HG02885 (cell line): ENCODE measurements around the gene C1orf226.
"Not testable (repeated sequence)": the region's sequence is repeated elsewhere in the genome, so short reads cannot be mapped to it uniquely, and the experiment has no call there.

Experiments
- ATAC-seq: cut with Tn5 transposase; IDR thresholded peaks from one replicate; pipeline ENCODE4 v1.9.1; 2021; ENCODE audit warnings: mild to moderate bottlenecking; ENCODE audit not compliant: unreplicated experiment, poor library complexity

The C1orf226 gene

DNA sequence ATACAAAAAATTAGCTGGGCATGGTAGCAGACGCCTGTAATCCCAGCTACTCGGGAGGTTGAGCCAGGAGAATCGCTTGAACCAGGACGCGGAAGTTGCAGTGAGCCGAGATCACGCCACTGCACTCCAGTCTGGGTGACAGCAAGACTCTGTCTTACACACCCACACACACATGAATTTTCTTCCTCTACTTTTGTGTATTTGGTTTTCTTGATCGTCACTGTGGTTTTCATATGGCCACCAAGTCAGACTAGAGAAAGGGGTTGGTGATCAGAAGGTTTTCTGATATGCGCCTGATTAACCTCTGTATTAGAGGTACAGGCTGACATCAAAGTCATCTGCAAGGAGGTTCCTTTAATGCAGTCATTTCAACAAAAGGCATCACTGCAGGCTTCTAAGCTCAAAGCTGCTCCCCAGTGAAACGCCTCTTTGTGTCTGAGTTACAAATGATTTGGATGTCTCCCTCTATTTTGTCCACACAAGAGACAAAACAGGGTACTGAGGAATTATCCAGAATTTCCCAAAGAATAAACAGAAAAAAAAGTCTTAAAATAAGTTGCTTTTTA, 19.3 kb downstream of the C1orf226 start:
- ATAC-seq: no peak

DNA sequence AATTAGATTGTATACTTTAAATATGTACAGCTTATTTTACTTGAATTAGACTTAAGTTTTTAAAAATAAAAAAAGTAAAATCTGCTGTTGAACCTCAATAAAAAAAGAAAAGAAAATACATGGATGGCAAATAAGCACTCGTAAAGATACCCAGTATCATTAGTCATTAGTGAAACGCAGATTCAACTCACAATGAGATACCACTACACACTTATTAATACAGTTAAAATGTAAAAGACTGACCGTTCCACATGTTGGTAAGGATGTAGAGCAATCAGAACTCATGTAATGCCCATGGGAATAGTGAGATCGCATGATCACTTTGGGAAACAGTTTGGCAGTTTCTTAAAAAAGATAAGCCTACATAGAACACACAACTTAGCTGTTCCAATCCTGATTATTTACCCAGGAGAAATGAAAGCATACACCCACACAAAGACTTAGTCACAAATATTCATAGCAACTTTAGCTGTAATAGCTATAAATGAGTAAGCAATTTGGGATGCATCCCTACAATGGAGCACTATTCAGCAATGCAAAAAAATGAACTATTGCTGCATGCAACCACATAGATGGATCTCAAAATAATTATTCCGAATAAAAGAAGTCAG, 23.1 kb downstream of the C1orf226 start:
- ATAC-seq: no peak

DNA sequence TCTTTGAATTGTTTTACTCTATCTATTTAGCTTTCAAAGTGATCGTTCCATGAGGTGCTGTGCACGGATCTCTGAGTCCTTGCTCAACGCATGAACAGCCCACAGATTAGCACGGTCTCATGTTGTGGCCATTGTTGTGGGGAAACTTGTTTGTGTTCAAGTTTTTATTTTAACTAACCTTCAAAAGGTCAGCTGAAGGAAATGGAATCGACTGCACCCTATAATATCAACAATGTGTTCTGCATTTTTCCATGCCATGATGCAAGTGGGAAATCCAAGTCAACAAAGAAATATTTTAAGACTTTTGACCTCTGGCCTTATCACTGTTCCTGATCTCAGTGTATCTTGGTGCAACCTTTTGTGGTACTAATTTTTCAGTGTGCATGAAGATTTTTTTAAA, 24.3 kb downstream of the C1orf226 start:
- ATAC-seq: no peak

DNA sequence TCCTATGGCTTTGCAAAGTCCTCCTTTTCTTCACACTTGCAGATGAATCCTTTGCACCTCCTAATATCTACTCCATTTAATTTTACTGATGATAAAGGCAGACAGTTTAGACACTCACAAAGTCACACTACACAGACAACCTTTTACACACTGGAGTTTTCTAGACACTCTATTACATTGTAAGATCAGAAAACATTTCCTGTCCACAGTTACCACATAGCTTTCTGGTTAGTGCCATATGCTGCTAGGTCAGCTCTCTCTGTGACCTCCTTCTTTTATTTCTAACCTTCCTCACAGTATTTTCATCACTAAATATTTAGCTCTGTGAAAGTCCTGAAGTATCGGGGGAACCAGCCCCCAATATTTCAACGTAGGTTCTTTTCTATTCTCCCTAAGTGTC, 25.3 kb downstream of the C1orf226 start:
- ATAC-seq: no peak

DNA sequence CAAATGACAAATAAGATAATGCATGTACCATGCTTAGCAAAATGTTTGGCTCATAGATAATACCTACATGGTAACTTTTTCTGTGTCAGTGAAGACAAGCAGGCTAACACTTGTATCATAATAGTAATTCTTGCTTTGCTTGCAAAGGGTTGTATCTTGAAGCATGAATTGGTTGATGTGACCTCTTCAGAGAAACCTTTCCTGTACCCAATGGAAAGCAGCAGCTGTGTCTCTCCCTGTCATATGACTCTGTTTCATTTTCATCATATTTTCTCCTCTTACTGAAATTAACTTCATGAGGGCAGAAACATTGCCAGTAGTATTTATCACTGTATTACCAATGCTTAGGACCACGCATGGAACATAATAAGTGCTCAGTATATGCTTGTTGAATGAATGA, 26.0 kb downstream of the C1orf226 start:
- no peak for ATAC-seq

DNA sequence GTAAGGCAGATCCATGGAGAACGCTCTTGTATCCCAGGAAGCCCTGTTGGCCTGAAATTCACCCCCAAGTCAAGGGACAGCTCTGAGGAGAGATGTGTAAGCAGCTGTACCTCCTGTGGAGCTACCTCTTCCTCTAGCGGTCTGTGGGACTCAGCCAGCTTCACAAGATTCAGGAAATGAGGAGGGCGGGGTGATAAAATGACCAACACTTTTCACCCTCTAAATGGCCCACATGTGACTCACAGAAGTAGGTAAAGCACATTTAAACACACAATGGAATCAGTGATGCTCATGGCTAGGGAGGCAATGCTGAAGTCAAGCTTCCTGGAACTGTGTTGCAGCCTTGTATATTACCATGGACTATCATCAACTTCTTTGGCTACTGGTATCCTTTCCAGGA, 30.5 kb downstream of the C1orf226 start, which contains the start of gene SH2D1B:
TSS of gene SH2D1B (minus strand) at position 135 of the 400 bp plus-strand sequence. CDS start at position 15, 120 bp downstream.
- no peak for ATAC-seq

DNA sequence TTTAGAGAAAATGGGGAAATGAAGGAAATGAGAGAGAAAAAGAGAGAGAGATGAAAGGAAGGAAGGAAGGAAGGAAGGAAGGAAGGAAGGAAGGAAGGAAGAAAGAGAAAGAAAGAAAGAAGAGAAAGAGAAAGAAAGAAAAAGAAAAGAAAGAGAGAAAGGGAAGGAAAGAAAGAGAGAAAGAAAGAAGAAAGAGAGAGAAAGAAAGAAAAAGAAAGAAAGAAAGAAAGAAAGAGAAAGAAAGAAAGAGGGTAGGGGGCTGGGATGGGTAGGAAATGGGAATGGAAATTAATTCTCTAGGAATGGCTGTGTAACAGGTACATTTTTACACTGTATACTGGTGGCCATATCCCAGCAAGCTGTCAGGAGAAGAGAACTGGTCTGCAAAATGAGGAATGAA, 34.7 kb downstream of the C1orf226 start:
- no peak for ATAC-seq

DNA sequence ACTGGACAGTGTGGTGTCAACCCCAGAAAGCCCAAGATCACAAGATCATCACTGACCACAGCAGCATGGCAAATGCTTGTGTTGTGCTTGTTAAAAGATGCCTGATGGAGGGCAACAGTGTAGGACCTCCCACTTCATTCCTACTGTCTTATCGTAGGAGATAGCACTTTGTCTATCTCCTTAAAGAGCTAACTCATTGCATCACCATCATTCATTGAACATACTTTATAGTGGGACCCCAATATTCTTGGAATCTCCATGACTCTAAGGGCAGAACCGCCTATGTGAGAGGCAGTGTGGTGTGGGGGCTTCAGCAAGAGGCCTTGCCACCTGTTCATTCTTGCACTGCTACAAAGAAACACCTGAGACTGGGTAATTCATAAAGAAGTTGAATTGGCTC, 35.4 kb downstream of the C1orf226 start:
- no peak for ATAC-seq

DNA sequence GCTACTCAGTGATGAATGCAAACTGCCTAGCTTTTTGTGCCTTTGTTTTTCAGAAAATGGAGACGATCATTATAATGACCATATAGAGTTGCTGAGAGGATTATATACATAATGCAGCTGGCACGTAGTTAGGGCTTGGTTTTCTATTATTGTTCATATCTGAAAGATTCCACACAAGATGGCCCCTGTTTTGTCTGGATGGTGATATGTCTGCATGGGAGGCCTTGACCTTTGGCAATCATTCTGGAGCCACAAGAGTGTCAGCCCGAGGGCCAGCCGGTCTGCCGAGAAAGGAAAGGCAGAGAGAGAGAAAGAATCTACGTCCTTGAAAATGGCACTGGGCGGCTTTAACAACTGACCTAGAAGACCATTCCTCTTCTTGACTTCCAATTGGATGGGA, 36.1 kb downstream of the C1orf226 start:
- ATAC-seq: no peak

DNA sequence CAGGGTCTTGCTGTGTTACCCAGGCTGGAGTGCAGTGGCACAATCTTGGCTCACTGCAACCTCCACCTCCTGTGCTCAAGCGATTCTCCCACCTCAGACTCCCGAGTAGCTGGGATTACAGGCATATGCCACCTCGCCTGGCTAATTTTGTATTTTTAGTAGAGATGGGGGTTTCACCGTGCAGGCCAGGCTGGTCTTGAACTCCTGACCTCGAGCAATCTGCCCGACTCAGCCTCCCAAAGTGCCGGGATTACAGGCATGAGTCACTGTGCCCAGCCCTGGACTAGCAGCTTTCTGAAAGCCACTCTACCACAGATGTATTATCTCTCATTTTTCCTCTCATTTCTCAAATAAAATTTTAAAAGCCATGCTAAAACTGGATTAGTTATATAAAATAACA, 37.1 kb downstream of the C1orf226 start:
- not testable (repeated sequence) for ATAC-seq

DNA sequence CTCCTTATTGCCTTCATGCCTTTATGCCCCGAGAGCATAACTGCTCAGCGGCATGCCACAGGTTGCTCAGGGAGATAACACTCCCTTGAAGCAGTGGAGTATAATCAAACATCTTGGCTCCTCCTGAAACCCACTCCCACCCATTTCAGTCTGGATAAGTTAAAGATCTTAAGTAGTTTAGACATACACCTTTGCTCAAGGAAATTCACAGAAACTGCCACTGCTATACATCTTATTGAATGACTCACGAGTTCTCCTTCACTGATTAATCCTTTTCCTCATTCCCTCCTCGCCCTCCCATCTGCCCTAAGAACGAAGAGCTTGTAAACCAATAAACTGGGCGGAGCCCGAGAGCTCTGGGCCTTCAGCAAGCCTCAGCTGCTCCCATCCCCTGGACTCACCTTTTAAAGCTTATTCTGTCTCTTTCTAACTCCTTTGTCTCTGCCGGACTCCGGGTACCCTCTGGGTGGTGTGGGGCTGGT, 38.0 kb downstream of the C1orf226 start:
- ATAC-seq: not testable (repeated sequence)

DNA sequence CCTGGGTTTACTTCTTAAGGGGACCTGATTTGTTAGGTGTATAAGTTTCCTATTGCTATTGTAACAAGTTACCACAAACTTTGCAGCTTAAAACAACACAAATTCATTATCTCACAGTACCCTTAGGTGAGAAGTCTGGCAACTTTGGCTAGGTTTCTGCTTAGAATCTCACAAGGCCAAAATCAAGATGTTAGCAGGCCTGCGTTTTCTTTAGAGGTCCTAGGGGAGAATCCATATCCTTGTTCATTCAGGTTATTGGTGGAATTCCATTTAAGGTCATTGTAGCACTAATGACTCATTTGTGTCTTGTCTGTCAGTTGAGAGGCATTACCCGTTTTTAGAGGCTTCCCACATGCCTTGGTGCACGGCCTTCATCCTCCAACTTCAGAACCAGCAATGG, 38.6 kb downstream of the C1orf226 start:
- ATAC-seq: no peak

DNA sequence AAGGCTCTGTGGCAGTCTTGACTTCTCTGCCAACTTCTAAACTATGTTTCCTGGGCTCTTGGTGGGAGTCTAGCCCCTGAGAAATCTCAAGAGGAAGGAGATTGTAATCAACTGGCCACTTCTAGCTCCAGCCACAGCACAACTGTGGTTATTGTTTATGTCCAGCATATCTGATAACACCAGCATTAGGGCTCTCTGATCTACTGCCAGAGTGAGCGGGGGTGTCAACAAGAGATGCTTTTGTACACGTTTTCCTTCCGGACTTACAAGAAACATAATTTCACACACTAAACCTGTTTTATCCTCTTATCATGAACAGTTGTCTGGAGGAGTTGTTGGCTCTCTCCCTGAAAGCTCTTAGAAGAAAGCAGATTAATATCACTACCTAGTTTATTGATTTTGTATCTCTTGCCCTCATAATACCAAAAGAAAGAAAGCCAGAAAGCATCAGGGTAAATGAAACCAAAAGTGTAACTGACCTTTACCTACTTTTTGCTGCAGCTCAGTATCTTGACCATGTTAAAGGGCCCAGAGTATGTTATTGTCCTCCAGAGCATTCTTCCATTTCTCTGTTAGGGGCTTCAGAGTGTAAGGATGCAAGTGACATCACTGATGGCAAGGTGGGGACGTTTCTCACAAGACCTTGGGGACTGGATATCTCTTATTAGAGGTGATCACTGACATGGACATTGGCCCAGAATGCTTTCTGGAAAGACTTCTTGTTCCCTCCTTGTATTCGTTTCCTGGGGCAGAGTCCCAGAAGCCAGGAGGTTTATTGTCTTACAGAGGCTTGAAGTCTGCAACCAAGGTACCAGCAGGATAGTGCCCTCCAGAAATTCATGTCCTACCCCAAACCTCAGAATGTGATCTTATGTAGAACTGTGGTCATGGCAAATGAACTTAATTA, 40.0 kb downstream of the C1orf226 start:
- ATAC-seq: no peak

DNA sequence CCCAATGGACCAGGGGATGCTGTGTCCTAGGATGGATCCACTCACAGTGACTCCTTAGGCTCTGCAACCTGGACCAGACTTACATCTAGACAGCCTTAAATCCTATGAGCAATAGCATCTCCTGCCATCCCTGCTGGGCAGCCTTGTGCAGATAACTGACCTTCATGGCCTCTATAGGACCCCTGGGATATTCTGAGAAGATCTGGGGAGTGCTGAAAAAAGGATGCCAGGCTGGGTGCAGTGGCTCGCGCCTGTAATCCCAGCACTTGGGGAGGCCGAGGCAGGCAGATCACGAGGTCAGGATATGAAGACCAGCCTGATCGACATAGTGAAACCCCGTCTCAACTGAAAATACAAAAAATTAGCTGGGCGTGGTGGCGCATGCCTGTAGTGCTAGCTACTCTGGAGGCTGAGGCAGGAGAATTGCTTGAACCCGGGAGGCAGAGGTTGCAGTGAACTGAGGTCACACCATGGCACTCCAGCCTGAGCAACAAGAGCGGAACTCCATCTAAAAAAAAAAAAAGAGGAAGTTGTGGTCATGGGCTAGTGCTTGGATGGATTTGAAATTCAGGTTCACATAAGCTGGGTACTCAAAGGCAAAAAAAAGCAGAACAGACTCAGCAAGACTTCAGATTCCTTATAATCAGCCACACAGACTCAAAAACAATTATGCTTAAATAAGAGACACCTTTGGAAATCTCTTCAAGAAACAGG, 41.3 kb downstream of the C1orf226 start:
- ATAC-seq: no peak

DNA sequence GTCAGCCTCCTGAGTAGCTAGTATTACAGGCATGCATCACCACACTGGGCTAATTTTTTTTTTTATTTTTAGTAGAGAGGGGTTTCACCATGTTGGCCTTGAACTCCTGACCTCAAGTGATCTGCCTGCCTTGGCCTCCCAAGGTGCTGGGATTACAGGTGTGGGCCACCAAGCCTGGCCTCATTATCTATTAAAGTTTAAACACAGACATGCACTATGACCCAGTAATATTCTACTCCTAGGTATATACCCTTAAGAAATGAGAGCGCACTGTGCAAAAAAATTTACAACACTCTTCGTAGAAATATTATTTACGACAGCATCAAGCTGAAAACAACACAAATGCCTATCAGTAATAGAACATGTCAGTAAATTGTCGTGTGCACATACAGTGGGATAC, 49.1 kb downstream of the C1orf226 start:
- ATAC-seq: no peak

DNA sequence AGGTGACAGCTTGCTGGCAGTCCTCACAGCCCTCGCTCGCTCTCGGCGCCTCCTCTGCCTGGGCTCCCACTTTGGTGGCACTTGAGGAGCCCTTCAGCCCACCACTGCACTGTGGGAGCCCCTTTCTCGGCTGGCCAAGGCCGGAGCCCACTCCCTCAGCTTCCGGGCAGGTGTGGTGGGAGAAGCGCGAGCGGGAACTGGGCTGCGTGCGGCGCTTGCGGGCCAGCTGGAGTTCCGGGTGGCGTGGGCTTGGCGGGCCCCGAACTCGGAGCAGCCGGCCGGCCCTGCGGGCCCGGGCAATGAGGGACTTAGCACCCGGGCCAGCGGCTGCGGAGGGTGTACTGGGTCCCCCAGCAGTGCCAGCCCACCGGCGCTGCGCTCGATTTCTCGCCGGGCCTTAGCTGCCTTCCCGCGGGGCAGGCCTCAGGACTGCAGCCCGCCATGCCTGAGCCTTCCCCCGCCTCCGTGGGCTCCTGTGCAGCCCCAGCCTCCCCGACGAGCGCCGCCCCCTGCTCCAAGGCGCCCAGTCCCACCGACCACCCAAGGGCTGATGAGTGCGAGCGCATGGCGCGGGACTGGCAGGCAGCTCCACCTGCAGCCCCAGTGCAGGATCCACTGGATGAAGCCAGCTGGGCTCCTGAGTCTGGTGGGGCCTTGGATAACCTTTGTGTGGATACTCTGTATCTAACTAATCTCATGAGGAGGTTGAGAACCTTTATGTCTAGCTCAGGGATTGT, 51.6 kb downstream of the C1orf226 start:
- not testable (repeated sequence) for ATAC-seq
